H1 (cell line): ENCODE data around the gene SYNGR4. TPM values are rescaled to one million over a fixed set of nuclear protein-coding genes. Genes with fewer than 3 reads are reported as not detected.

ENCODE experiments used
- CTCF ChIA-PET: fragments of 300-600 bp; sonication (Branson Sonifier 250); formaldehyde crosslinking; loops from one replicate; lab custom pipeline; 2021; ENCODE audit not compliant: partially characterized antibody; lab: Charles Lee
- POLR2A ChIA-PET: fragments of 300-600 bp; sonication (Branson Sonifier 250); formaldehyde crosslinking; loops from one replicate; lab custom pipeline; 2021; ENCODE audit warnings: inconsistent platforms; ENCODE audit not compliant: partially characterized antibody; lab: Charles Lee
- DNase-seq, 2 experiments: peaks; one replicate each; pipeline versions ENCODE4 v3.0.0 to v3.0.0-alpha.2; 2010 to 2022; ENCODE audit warnings: low spot score in 2 of 2, low read depth in 1 of 2, mixed read lengths in 1 of 2
- FAIRE-seq: peaks from 2 replicates; lab custom pipeline; 2011; peaks lifted over from hg19 to GRCh38; lab: Jason Lieb, UNC
- H2AFZ ChIP-seq: 2 replicates; pipeline ENCODE4 v1.8.1; 2012; ENCODE audit warnings: low read length, inconsistent platforms
- H2AK5ac ChIP-seq: 2 replicates; pipeline ENCODE4 v1.6.1; 2013; ENCODE audit warnings: low read depth, low read length
- H2BK120ac ChIP-seq: replicated peaks from 2 replicates; pipeline ENCODE3; 2013; ENCODE audit warnings: low read depth, low read length, inconsistent platforms
- H2BK12ac ChIP-seq: 2 replicates; pipeline ENCODE4 v1.6.1; 2013; ENCODE audit warnings: low read depth, low read length
- H2BK15ac ChIP-seq: 2 replicates; pipeline ENCODE4 v1.6.1; 2013; ENCODE audit warnings: low read length
- H2BK20ac ChIP-seq: 2 replicates; pipeline ENCODE4 v1.6.1; 2013; ENCODE audit warnings: low read length
- H2BK5ac ChIP-seq: 2 replicates; pipeline ENCODE4 v1.6.1; 2013; ENCODE audit warnings: low read depth, low read length
- H3K14ac ChIP-seq: 2 replicates; pipeline ENCODE4 v1.6.1; 2013; ENCODE audit warnings: inconsistent platforms; ENCODE audit not compliant: insufficient read length
- H3K18ac ChIP-seq: 2 replicates; pipeline ENCODE4 v1.6.1; 2013; ENCODE audit warnings: low read length; ENCODE audit errors: extremely low read depth
- H3K23ac ChIP-seq: 2 replicates; pipeline ENCODE4 v1.6.1; 2013; ENCODE audit warnings: inconsistent platforms; ENCODE audit not compliant: insufficient read length
- H3K23me2 ChIP-seq: 2 replicates; pipeline ENCODE4 v1.6.1; 2013; ENCODE audit warnings: low read depth, low read length
- H3K27ac ChIP-seq: 2 replicates; pipeline ENCODE4 v1.6.1; 2011; ENCODE audit warnings: low read depth, low read length, inconsistent platforms
- H3K27me3 ChIP-seq, 4 experiments: replicated peaks in 1 of 4; 1 replicate in 1 of 4; 2 replicates in 3 of 4; pipeline versions ENCODE4 v1.6.1 to v1.8.1; 2011 to 2013; ENCODE audit warnings: low read length in 3 of 4, mild to moderate bottlenecking in 3 of 4, inconsistent platforms in 2 of 4, mixed read lengths in 2 of 4, moderate library complexity in 1 of 4; ENCODE audit not compliant: control insufficient read depth in 3 of 4, insufficient read depth in 3 of 4; ENCODE audit errors: extremely low read depth in 1 of 4
- H3K36me3 ChIP-seq, 4 experiments: 2 replicates each; pipeline versions ENCODE4 v1.6.1 to v1.8.1; 2011 to 2013; ENCODE audit warnings: mild to moderate bottlenecking in 4 of 4, low read length in 3 of 4, moderate library complexity in 2 of 4, control low read depth in 1 of 4, inconsistent platforms in 1 of 4; ENCODE audit not compliant: insufficient read depth in 4 of 4, control insufficient read depth in 2 of 4
- H3K4ac ChIP-seq: replicated peaks from 2 replicates; pipeline ENCODE3; 2013; ENCODE audit warnings: low read length, low read depth, mixed read lengths, inconsistent platforms; ENCODE audit not compliant: insufficient read length
- H3K4me1 ChIP-seq, 4 experiments: replicated peaks in 1 of 4; 1 replicate in 1 of 4; 2 replicates in 3 of 4; pipeline versions ENCODE4 v1.6.1 to v1.8.1; 2011 to 2013; ENCODE audit warnings: low read length in 3 of 4, inconsistent platforms in 2 of 4, mixed read lengths in 1 of 4; ENCODE audit not compliant: insufficient read depth in 4 of 4, control insufficient read depth in 3 of 4
- H3K4me2 ChIP-seq, 2 experiments: 2 replicates each; pipeline versions ENCODE4 v1.6.1 to v1.8.1; 2011 to 2013; ENCODE audit warnings: low read depth in 2 of 2, low read length in 2 of 2, control low read depth in 1 of 2, inconsistent platforms in 1 of 2, mild to moderate bottlenecking in 1 of 2; ENCODE audit not compliant: insufficient read depth in 1 of 2
- H3K4me3 ChIP-seq, 4 experiments: fragments of 200-600, 300-600 bp in 1 of 4; sonication (generic), shearing (Covaris generic), sonication (Bioruptor Twin) in 1 of 4; 2 replicates each; pipeline versions ENCODE4 v1.5.1 to v1.8.1; 2011 to 2016; ENCODE audit warnings: low read length in 4 of 4, low read depth in 3 of 4, control low read depth in 2 of 4, inconsistent platforms in 2 of 4, mild to moderate bottlenecking in 2 of 4, mixed read lengths in 1 of 4, moderate library complexity in 1 of 4; ENCODE audit not compliant: insufficient read depth in 2 of 4; ENCODE audit errors: extremely low read depth in 1 of 4
- H3K56ac ChIP-seq: replicated peaks from 2 replicates; pipeline ENCODE3; 2013; ENCODE audit warnings: low read depth, mild to moderate bottlenecking, mixed read lengths, low read length, inconsistent platforms; ENCODE audit not compliant: insufficient read length
- H3K79me1 ChIP-seq: 2 replicates; pipeline ENCODE4 v1.6.1; 2013; ENCODE audit warnings: low read depth, low read length, control low read depth
- H3K79me2 ChIP-seq, 2 experiments: 2 replicates each; pipeline versions ENCODE4 v1.6.1 to v1.8.1; 2012 to 2013; ENCODE audit warnings: low read length in 2 of 2, mild to moderate bottlenecking in 2 of 2, inconsistent platforms in 1 of 2; ENCODE audit not compliant: insufficient read depth in 2 of 2, control insufficient read depth in 1 of 2
- H3K9ac ChIP-seq, 4 experiments: replicated peaks in 1 of 4; 1 replicate in 1 of 4; 2 replicates in 3 of 4; pipeline versions ENCODE4 v1.6.1 to v1.8.1; 2011 to 2013; ENCODE audit warnings: low read depth in 3 of 4, low read length in 3 of 4, control low read depth in 2 of 4, mild to moderate bottlenecking in 2 of 4, moderate library complexity in 2 of 4, inconsistent platforms in 1 of 4; ENCODE audit errors: extremely low read depth in 1 of 4
- H3K9me3 ChIP-seq, 2 experiments: 2 replicates each; pipeline versions ENCODE4 v1.6.1 to v1.8.1; 2012 to 2013; ENCODE audit warnings: mild to moderate bottlenecking in 2 of 2, moderate library complexity in 2 of 2, control low read depth in 1 of 2, inconsistent platforms in 1 of 2, low read depth in 1 of 2, low read length in 1 of 2, mixed read lengths in 1 of 2; ENCODE audit not compliant: insufficient read depth in 2 of 2
- H4K20me1 ChIP-seq, 2 experiments: replicated peaks in 1 of 2; 2 replicates each; pipeline versions ENCODE3 to v1.8.1; 2011 to 2013; ENCODE audit warnings: inconsistent platforms in 2 of 2, low read length in 2 of 2, mild to moderate bottlenecking in 1 of 2; ENCODE audit not compliant: insufficient read depth in 2 of 2, control insufficient read depth in 1 of 2
- H4K5ac ChIP-seq: 2 replicates; pipeline ENCODE4 v1.6.1; 2013; ENCODE audit warnings: low read length, low read depth, mixed read lengths, inconsistent platforms; ENCODE audit not compliant: insufficient read length
- H4K8ac ChIP-seq: 2 replicates; pipeline ENCODE4 v1.8.0; 2013; ENCODE audit warnings: mild to moderate bottlenecking, moderate library complexity, low read length, inconsistent platforms; ENCODE audit not compliant: insufficient read depth; ENCODE audit errors: extremely low read depth
- H4K91ac ChIP-seq: replicated peaks from 2 replicates; pipeline ENCODE3; 2013; ENCODE audit warnings: low read length, mixed read lengths, inconsistent platforms; ENCODE audit not compliant: insufficient read length
- EP300 ChIP-seq, 2 experiments: IDR thresholded peaks; 1 replicate in 1 of 2; 2 replicates in 1 of 2; pipeline ENCODE4 v1.6.1; 2011 to 2012; ENCODE audit warnings: low read depth in 2 of 2, low read length in 2 of 2, mild to moderate bottlenecking in 2 of 2, borderline replicate concordance in 1 of 2, inconsistent platforms in 1 of 2, moderate library complexity in 1 of 2
- KDM1A ChIP-seq: fragments of 200-600, 300-600 bp; sonication (generic); IDR thresholded peaks from 2 replicates; pipeline ENCODE4 v1.7.1; 2016; ENCODE audit warnings: mild to moderate bottlenecking, low read length, borderline replicate concordance
- WGBS, 2 experiments: shearing (Covaris generic) in 1 of 2; methylation state at CpG; one replicate each; pipeline versions ENCODE4 v1.1.6 to v1.1.7; 2013 to 2015; ENCODE audit warnings: low lambda C conversion rate in 2 of 2, mixed read lengths in 2 of 2, inconsistent platforms in 1 of 2, low coverage in 1 of 2, missing lambda C conversion rate in 1 of 2; ENCODE audit not compliant: insufficient replicate concordance in 2 of 2, insufficient coverage in 1 of 2, insufficient read length in 1 of 2; ENCODE audit errors: extremely low coverage in 1 of 2, missing lambda C conversion rate in 1 of 2; 5-methylcytosine and 5-hydroxymethylcytosine counted together
- polyA plus RNA-seq, 7 experiments: library from polyadenylated mRNA; depleted of rRNA in 3 of 7; stranded (reverse) in 5 of 7; unstranded in 2 of 7; fragments of >200 nt in 5 of 7; fragments of 200-250 nt in 2 of 7; gene quantifications; 1 replicate in 5 of 7; 2 replicates in 1 of 7; 4 replicates in 1 of 7; pipeline versions ENCODE4 v1.2.1 to v1.2.3, GENCODE V29; 2011 to 2013; ENCODE audit warnings: missing spikeins in 2 of 7, mixed read lengths in 2 of 7
- total RNA-seq: library from RNA; stranded (reverse); fragmentation: NEBNext Ultra II Directional; extraction: Animal tissue kit (Norgen Biotek cat#: 25700); gene quantifications from 2 replicates; pipeline ENCODE4 v1.2.1, GENCODE V29; 2021

SYNGR4 gene
- total and polyA plus RNA-seq, 2 of the 8 experiments (the other 6 are each of a cell fraction or from before 2014, with no cell fraction given): 0.41 TPM; not detected in 1

DNA sequence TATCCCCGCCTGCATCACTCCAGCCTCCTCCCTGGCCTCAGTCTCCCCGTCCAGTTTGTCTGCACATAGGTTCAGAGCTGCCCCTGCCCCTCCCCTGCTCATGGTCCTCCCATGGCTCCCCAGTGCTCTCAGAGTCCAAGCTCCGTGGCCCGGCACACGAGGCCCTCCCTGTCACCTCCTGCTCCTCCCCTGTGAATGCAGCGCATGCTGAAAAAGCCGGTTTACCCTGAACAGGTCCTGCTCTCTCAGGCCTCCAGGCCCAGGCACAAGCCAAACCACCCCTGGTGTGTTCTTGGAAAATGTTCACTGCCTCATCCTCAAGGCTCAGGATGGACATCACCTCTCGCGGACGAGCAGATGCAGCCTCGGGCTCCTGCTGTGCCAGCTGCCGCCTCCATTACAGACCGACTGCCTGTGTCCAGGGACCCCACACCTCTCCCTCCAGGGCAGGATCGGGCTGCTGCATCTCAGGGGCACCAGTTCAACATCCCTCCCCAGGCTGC is 25.9 kb upstream of the SYNGR4 start:
- Histone ChIP-seq H3K56ac (no peak overlapping the region), H3K4ac (no peak overlapping the region), H4K5ac (no peak overlapping the region), H3K36me3 (no peaks in the 10 kb centered on the region), H3K27me3 (no peaks in the 10 kb centered on the region), H3K4me2 (no peak overlapping the region), H2BK5ac (no peak overlapping the region), H3K14ac (no peak overlapping the region), H3K18ac (no peak overlapping the region; the same call in 1 of the 2 replicates), H2BK15ac (no peak overlapping the region), H3K27ac (no peak overlapping the region), H4K91ac (no peak overlapping the region), H3K4me1 (peaks cover 0 to 8% (median 2%) of the 10 kb centered on the region in 4 experiments; a peak in 5 of 7 replicates), H3K4me3 (no peak overlapping the region), H2BK20ac (no peak overlapping the region), H3K79me2 (no peaks in the 10 kb centered on the region), H2AK5ac (no peak overlapping the region), H3K23me2 (peaks cover under 1% of the 10 kb centered on the region; the same call in 1 of the 2 replicates), H2BK120ac (no peak overlapping the region), H4K8ac (no peak overlapping the region), H3K9me3 (no peaks in the 10 kb centered on the region), H2BK12ac (no peak overlapping the region), H4K20me1 (no peaks in the 10 kb centered on the region), H3K9ac (no peak overlapping the region), H2AFZ (no peak overlapping the region), H3K23ac (no peak overlapping the region), H3K79me1 (no peaks in the 10 kb centered on the region)
- no peak for FAIRE-seq
- WGBS, 2 experiments: 89% methylated on average over 14 of the region's 14 CpGs; no CpG with 5 or more reads in 1 of the 2 experiments
- CTCF ChIA-PET: interaction anchor here (0.5 to 4.4 kb wide), 7 partner anchors 9 to 213 kb away, joined by 3 to 29 read pairs (median 4); partner anchors contain the start of gene GRWD1
- POLR2A ChIA-PET: interaction anchor here (0.6 to 1.2 kb wide), 2 partner anchors 17 to 874 kb away, joined by 3 read pairs; a partner anchor contains a TSS
- DNase-seq: no peak
- TF ChIP-seq KDM1A: no peak
- no peak for TF ChIP-seq EP300 (IDR thresholded peaks at IDR 0.05; ENCODE audit: borderline replicate concordance in 1 of 2, low read depth in 2 of 2, low read length in 2 of 2)
